ENCODE measurements around the gene PLXND1.
A peak's percentile ranks its signal among the peaks of the same experiment; 100 is the strongest.

The PLXND1 gene

DNA sequence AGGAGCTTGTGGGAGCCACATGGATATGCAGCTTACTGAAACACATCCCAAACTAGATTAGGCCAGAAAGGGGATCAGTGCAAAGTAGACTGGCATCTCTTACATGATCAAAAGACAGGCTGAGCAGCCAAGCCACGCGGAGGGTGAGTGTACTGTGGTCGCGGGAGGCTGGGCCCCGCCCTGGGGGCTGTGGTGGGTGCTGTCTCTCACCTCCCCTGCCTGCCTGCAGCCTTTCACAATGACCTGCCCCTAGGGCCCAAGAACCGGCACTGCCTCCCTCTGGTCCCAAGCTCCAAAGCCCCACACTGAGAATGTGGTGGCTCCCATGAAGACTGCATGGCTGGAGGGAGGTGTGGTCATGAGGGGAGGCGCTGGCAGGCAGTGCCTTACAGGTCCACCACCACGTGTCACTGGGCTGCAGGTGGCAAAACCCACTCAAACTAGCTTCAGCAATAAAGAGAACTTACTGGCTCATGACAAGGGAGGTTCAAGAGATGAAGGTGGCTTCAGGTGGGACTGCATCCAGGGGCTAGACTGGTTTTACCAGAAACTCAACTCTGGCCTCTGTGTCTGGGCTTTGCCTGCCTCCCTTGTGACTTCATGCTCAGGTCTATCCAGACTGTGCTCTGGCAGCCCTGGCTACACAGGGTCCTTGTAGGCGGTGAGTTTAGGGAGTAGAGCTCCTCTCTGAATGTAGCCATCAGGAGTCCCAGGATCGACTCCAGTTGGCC lies 27.4 kb upstream of the PLXND1 start:
- no peaks in the 10 kb centered on the region for H3K27me3 ChIP-seq (ENCODE audit: insufficient read depth, insufficient read length)
- peaks cover 9% of the 10 kb centered on the region; the same call in 1 of the 2 replicates for H3K9me3 ChIP-seq (ENCODE audit: insufficient read depth, low read length)
- TF ChIP-seq YY1 (IDR thresholded peaks at IDR 0.05; ENCODE audit: insufficient read depth, insufficient read length) (no peak), ZNF274 (IDR thresholded peaks at IDR 0.05; ENCODE audit: low read depth, low read length) (no peak), SUZ12 (IDR thresholded peaks at IDR 0.05; ENCODE audit: extremely low read depth, insufficient read depth, insufficient read length) (no peak)
- H3K4me3 ChIP-seq (ENCODE audit: insufficient read length, low read depth): no peak overlapping the region
- peaks cover 7% of the 10 kb centered on the region for H3K4me1 ChIP-seq (ENCODE audit: insufficient read depth, insufficient read length)
- H3K36me3 ChIP-seq (ENCODE audit: insufficient read depth, insufficient read length, low read length): no peaks in the 10 kb centered on the region
- no peak for DNase-seq (ENCODE audit: low read depth, low spot score)
- no peak overlapping the region for H3K9ac ChIP-seq (ENCODE audit: insufficient read length, low read depth)

DNA sequence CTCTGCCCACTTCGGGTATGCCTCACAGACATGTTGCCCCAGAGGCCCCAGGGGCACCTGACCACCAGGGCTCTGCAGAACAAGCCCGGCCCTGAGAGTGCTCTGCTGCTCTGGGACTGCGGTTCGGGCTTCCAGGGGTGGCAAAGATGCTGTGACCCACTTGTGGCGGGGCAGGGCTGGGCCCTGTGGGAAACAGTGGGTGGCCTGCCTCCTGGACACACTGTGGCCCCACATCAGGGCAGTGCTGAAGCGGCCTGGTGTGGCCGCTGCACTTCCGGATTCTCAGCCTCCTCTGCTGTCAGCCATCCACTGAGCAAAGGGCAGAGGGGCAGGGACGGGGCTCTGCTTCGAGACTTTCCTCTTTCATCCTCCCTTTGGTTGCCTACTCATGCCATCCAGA lies 26.5 kb upstream of the PLXND1 start:
- H3K27me3 ChIP-seq (ENCODE audit: insufficient read depth, insufficient read length): no peaks in the 10 kb centered on the region
- no peak for DNase-seq (ENCODE audit: low read depth, low spot score)
- peaks cover 7% of the 10 kb centered on the region for H3K4me1 ChIP-seq (ENCODE audit: insufficient read depth, insufficient read length)
- no peak overlapping the region for H3K9ac ChIP-seq (ENCODE audit: insufficient read length, low read depth)
- peaks cover 9% of the 10 kb centered on the region; the same call in 1 of the 2 replicates for H3K9me3 ChIP-seq (ENCODE audit: insufficient read depth, low read length)
- no peak for TF ChIP-seq YY1 (IDR thresholded peaks at IDR 0.05; ENCODE audit: insufficient read depth, insufficient read length)
- no peak for TF ChIP-seq ZNF274 (IDR thresholded peaks at IDR 0.05; ENCODE audit: low read depth, low read length)
- no peak for TF ChIP-seq SUZ12 (IDR thresholded peaks at IDR 0.05; ENCODE audit: extremely low read depth, insufficient read depth, insufficient read length)
- H3K4me3 ChIP-seq (ENCODE audit: insufficient read length, low read depth): no peak overlapping the region
- H3K36me3 ChIP-seq (ENCODE audit: insufficient read depth, insufficient read length, low read length): no peaks in the 10 kb centered on the region

DNA sequence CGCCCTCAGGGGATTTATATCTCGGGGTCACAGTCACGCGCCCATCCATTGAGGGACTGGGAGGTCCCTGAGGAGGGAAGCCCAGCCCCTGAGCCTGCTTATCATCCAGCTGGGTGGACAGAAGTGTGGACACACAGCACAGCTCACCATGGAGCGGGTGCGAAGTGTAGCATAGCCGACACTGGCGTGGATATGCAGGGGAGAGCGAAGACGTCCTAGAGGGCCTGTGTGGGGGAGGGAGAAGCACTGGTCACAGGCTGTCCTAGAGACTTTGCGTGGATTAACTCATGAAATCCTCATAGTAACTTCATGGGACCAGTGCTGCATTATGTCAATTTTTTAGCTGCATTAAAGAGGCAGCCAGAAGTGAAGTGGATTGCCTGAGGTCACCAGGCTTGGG lies 26.1 kb upstream of the PLXND1 start:
- Histone ChIP-seq H3K4me3 (ENCODE audit: insufficient read length, low read depth) (no peak overlapping the region), H3K27me3 (ENCODE audit: insufficient read depth, insufficient read length) (no peaks in the 10 kb centered on the region), H3K9me3 (ENCODE audit: insufficient read depth, low read length) (peaks cover 9% of the 10 kb centered on the region; the same call in 1 of the 2 replicates), H3K36me3 (ENCODE audit: insufficient read depth, insufficient read length, low read length) (no peaks in the 10 kb centered on the region), H3K9ac (ENCODE audit: insufficient read length, low read depth) (no peak overlapping the region), H3K4me1 (ENCODE audit: insufficient read depth, insufficient read length) (peaks cover 7% of the 10 kb centered on the region)
- TF ChIP-seq YY1 (IDR thresholded peaks at IDR 0.05; ENCODE audit: insufficient read depth, insufficient read length) (no peak), ZNF274 (IDR thresholded peaks at IDR 0.05; ENCODE audit: low read depth, low read length) (no peak), SUZ12 (IDR thresholded peaks at IDR 0.05; ENCODE audit: extremely low read depth, insufficient read depth, insufficient read length) (no peak)
- no peak for DNase-seq (ENCODE audit: low read depth, low spot score)

DNA sequence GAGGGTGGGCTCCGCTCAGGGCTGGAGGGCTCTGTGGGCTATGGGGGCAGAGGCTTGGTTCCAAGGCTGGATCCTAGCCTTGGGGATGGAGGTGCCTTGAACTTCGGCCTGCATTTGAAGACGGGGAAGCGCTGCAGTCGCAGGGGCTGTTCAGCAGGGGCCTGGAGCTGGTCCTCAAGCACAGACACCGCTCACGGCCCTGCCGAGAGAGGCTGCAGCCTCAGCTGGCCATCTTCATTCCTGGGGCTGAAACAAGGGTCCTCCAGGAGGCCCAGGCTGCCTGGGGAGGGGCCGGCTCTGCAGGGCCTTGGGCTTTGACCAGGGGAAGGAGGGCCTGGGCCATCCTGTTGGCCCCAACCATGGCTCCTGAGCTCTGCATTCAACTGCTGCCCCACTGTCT lies 25.6 kb upstream of the PLXND1 start:
- peaks cover 7% of the 10 kb centered on the region for H3K4me1 ChIP-seq (ENCODE audit: insufficient read depth, insufficient read length)
- H3K9ac ChIP-seq (ENCODE audit: insufficient read length, low read depth): no peak overlapping the region
- no peak overlapping the region for H3K4me3 ChIP-seq (ENCODE audit: insufficient read length, low read depth)
- DNase-seq (ENCODE audit: low read depth, low spot score): no peak
- no peaks in the 10 kb centered on the region for H3K27me3 ChIP-seq (ENCODE audit: insufficient read depth, insufficient read length)
- no peaks in the 10 kb centered on the region for H3K36me3 ChIP-seq (ENCODE audit: insufficient read depth, insufficient read length, low read length)
- TF ChIP-seq SUZ12 (IDR thresholded peaks at IDR 0.05; ENCODE audit: extremely low read depth, insufficient read depth, insufficient read length) (no peak), YY1 (IDR thresholded peaks at IDR 0.05; ENCODE audit: insufficient read depth, insufficient read length) (no peak), ZNF274 (IDR thresholded peaks at IDR 0.05; ENCODE audit: low read depth, low read length) (no peak)
- peaks cover 9% of the 10 kb centered on the region; the same call in 1 of the 2 replicates for H3K9me3 ChIP-seq (ENCODE audit: insufficient read depth, low read length)

DNA sequence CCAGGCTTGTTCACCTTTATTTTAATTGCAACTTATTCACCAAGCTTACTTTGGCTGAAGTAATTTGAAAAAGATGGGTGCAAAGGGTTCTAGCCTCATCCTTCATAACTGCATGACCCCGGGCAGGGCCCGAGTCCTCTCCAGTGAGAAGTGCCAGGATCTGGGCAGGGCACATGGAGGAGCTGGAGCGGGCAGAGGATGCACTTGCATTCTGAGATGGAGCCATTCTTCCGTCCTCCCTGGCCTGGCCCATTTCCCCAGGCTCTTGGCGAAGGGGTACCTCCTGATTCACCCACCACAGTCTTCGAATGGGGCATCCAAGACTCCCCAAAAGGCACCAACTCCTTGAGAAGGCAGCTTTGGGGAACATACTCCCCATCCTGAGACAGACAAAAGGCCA lies 22.5 kb upstream of the PLXND1 start:
- no peak for TF ChIP-seq ZNF274 (IDR thresholded peaks at IDR 0.05; ENCODE audit: low read depth, low read length)
- TF ChIP-seq SUZ12 (IDR thresholded peaks at IDR 0.05; ENCODE audit: extremely low read depth, insufficient read depth, insufficient read length): no peak
- TF ChIP-seq YY1 (IDR thresholded peaks at IDR 0.05; ENCODE audit: insufficient read depth, insufficient read length): no peak
- DNase-seq (ENCODE audit: low read depth, low spot score): no peak
- H3K36me3 ChIP-seq (ENCODE audit: insufficient read depth, insufficient read length, low read length): no peaks in the 10 kb centered on the region
- H3K9ac ChIP-seq (ENCODE audit: insufficient read length, low read depth): no peak overlapping the region
- H3K4me1 ChIP-seq (ENCODE audit: insufficient read depth, insufficient read length): peaks cover 15% of the 10 kb centered on the region
- H3K4me3 ChIP-seq (ENCODE audit: insufficient read length, low read depth): no peak overlapping the region
- H3K27me3 ChIP-seq (ENCODE audit: insufficient read depth, insufficient read length): no peaks in the 10 kb centered on the region
- H3K9me3 ChIP-seq (ENCODE audit: insufficient read depth, low read length): no peaks in the 10 kb centered on the region

DNA sequence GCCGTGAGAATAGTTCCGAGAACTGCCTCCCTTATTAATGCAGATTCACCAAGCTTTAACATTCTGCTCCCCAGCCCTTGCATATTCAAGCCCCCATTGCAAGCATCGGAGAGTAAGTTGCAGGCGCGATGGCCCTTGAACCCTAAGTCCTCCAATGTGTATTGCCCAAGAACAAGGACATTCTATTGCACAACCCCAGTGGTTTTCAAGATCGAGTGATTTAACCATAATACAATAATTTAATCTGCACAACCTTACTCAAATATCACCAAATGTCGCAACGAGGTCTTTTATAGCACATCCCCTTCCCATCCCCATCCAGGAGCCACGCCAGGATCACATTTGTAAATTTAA lies 21.7 kb upstream of the PLXND1 start:
- TF ChIP-seq ZNF274 (IDR thresholded peaks at IDR 0.05; ENCODE audit: low read depth, low read length) (no peak), YY1 (IDR thresholded peaks at IDR 0.05; ENCODE audit: insufficient read depth, insufficient read length) (no peak), SUZ12 (IDR thresholded peaks at IDR 0.05; ENCODE audit: extremely low read depth, insufficient read depth, insufficient read length) (no peak)
- Histone ChIP-seq H3K27me3 (ENCODE audit: insufficient read depth, insufficient read length) (no peaks in the 10 kb centered on the region), H3K4me1 (ENCODE audit: insufficient read depth, insufficient read length) (peaks cover 20% of the 10 kb centered on the region), H3K36me3 (ENCODE audit: insufficient read depth, insufficient read length, low read length) (no peaks in the 10 kb centered on the region), H3K9me3 (ENCODE audit: insufficient read depth, low read length) (no peaks in the 10 kb centered on the region), H3K4me3 (ENCODE audit: insufficient read length, low read depth) (peak overlapping the region; percentile 87), H3K9ac (ENCODE audit: insufficient read length, low read depth) (peak overlapping the region; percentile 93)
- DNase-seq (ENCODE audit: low read depth, low spot score): no peak

DNA sequence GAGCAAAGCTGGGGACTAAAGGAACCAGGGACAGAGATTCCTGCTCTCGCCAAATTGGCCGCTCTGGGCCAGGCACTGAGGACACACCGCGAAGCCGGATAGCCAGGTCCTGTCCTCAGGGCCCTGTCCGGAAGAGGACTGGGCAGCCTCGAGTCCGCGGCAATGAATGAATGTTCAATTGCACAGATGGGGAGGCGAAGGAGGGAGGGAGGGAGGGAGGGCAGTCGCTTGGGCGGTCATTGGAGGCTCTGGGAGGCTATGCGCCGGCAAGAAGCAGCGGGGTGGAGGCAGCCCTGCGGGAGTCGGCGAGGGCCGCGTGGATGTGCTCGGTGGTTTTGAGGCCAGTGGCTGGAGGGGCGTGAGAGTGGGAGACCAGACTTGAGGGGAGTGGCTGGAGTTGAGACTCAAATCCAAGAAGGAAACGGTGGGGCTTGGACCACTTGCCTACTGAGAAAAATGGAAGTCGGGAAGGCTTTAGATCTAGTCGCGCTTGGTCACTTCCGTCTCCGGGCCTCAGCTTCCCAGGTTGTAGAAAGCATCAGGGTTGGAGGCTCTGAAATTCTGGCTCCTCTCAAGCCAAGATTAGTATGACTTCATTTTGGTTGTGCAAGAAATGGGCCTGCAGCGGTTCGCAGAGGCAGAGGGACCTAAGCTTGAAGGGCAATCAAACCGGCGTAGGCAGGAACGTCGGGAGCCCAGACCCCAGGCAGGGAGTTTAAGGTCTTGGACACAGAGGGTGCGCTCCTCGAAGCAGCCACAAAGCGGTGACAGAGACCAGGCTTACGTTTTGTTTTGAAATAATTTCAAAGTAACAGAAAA lies 21.1 kb upstream of the PLXND1 start:
- H3K27me3 ChIP-seq (ENCODE audit: insufficient read depth, insufficient read length): no peaks in the 10 kb centered on the region
- peak overlapping the region; percentile 93 for H3K9ac ChIP-seq (ENCODE audit: insufficient read length, low read depth)
- TF ChIP-seq YY1 (IDR thresholded peaks at IDR 0.05; ENCODE audit: insufficient read depth, insufficient read length): no peak
- DNase-seq (ENCODE audit: low read depth, low spot score): peak; percentile 82
- no peaks in the 10 kb centered on the region for H3K9me3 ChIP-seq (ENCODE audit: insufficient read depth, low read length)
- H3K4me1 ChIP-seq (ENCODE audit: insufficient read depth, insufficient read length): peaks cover 23% of the 10 kb centered on the region
- H3K36me3 ChIP-seq (ENCODE audit: insufficient read depth, insufficient read length, low read length): no peaks in the 10 kb centered on the region
- H3K4me3 ChIP-seq (ENCODE audit: insufficient read length, low read depth): peak overlapping the region; percentile 87

Measured in NT2/D1 (cell line).